Measurements from ENCODE around the gene LMBRD2.

- no peak for TF ChIP-seq CTCF (IDR thresholded peaks at IDR 0.05)
- no peak for TF ChIP-seq POLR2AphosphoS5 (IDR thresholded peaks at IDR 0.05)
Measured at GRCh38 chr5:36198281-36198680, 46.6 kb upstream of the LMBRD2 start.

All from sigmoid colon (tissue), 4 donors.